Globus pallidus (tissue), 1 donor: ENCODE results near the gene CMIP.
A peak's percentile ranks its signal among the peaks of the same experiment; 100 is the strongest.

Experiments used
- DNase-seq: peaks from one replicate; pipeline ENCODE4 v3.0.0-alpha.2; 2015; ENCODE audit warnings: low spot score

The CMIP gene

GRCh38 chr16:81625544-81626153 lies 181.0 kb downstream of the CMIP start:
- peak; percentile 47 for DNase-seq

DNA sequence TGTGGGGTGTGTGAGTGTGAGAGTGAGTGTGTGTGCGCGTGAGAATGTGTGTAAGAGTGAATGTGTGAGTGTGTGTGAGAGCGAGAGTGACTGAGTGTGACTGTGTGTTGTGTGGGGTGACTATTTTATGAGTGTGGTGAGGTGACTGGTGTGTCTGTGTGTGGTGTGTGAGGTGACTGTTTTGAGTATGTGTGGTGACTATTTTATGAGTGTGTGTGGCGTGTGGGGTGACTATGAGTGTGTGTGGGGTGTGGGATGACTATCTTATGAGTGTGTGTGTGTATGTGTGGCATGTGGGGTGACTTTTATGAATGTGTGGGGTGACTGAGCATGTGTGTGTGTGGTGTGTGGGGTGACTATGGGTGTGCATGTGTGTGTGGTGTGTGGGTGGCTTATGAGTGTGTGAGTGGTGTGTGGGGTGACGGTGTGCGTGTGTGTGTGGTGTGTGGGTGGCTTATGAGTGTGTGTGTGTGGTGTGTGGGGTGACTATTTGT lies 181.6 kb downstream of the CMIP start:
- no peak for DNase-seq

DNA sequence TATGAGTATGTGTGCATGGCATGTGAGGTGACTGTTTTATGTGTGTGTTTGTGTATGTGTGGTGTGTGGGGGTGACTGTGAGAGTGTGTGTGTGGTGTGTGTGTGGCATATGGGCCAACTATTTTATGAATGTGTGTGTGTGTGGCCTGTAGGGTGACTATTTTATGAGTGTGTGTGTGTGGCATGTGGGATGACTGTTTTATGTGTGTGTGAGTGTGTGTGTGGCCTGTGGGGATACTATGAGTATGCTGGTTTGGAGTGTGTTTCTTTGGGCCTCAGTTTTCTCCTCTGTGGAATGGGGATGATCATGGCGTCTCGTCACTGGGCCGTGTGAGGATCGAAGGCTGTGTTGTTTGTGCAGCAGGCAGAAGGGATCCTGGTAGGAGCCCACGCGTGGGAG lies 182.4 kb downstream of the CMIP start:
- no peak for DNase-seq

DNA sequence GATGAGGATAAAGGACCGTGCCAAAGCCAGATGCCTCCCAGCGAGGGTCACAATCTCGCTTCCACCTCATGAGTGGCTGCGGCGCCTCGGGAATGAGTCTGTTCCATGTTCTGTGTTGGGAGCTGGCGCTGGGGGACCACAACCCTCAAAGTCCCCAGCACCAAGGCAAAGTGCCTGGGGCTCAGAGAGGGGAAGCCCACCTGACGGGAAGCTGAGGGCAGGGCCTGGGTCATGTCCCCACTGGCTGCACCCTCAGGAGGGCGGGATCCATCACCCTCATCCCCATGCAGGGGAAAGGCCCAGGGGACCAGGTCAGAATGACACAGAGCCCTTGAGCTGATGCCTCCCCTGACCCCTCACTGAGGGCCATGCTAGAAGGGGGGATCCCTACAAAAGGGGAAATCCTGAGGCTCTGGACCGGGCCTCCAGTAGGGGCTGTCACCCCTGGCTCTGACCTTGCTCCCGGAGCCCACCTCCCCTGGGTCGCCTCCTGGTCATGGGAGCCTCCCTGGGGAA lies 183.2 kb downstream of the CMIP start:
- no peak for DNase-seq

DNA sequence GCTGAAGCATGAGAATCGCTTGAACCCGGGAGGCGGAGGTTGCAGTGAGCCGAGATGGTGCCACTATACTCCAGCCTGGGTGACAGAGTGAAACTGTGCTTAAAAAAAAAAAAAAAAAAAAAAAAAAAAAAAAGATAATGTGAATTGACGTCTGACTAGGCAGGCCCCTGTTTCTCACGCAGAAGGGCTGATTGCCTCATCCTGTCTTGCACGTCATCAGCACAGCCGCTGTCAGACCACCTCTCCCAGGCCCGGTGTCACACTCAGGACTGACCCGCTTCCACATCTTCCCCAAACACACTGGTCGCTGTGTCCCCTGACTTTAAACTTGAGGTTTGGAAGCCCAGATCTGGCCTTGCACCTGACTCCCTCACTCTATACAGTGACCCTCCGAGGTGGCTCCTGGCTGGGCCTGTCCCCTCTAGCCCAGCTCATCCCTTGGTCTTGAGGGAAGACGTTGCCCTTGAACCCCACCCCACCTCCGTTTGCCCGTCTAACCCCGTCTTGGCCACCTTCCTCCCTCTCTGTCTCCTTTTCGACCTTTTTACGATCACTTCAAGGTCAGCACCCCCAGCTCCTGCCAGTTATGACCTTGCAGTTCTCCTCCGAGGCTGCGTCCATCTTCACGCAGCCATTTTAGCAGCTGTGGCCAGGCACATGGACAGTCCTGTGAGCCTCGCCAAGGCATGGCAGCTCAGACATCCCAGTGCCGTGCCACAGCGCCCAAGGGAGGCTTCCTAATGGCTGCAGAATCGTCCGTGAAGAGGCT lies 184.6 kb downstream of the CMIP start:
- no peak for DNase-seq

- no peak for DNase-seq
Measured at GRCh38 chr16:81629896-81630634, 185.5 kb downstream of the CMIP start.

DNA sequence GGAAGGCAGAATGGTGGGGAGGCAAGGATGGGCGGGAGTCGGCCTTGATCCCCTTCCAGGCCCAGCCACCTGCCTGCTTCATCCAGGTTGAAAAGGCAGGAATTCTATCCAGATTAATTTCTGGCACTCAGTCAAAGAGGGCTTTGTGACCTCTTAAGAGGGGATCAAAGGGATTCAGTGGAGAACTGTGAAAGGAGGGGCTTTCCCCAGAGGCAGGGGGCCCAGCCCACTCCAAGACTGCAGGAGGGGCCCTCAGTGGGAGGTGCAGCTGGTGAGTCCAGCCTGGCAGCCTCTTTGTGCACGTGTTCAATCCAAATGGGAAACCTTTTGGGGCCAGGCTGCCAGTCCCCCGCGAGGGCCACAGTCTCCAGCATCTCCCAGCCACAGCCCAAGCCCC lies 186.0 kb downstream of the CMIP start:
- DNase-seq, result no peak

DNA sequence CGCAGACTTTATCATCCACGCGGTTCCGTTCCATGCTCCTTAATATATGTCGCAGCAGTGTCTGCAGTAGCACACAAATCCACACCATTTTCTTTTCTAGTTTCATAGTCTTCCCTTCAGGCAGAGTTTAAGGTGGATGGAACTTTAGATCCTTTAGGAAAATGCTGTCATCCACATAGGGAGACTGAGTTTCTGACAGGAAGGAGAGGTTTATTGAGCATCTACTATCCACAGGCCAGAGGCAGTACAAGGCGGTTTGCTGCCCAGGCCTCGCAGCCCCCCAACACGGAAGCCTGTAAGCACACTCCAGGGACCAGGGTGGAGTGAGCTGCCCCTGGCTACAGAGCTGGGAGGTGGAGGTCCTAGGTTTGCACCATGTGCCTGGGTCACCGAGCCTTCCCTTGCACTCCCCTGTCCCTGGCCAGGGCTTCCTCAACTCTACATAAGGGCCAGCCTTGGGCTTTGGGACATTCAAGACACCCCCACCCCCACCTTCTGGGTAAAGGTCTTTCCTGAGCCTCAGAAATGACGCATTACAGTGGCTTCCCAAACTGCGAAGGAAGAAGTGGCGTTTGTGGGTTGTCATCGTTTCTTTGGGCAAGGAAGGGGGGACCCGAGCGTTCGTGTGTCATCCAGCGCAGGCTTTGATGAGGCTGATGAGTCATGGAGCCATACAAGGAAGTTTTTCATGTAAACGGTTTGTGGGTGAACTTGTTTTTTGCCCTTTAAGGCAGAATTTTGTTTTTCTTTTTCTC lies 188.0 kb downstream of the CMIP start:
- no peak for DNase-seq

DNA sequence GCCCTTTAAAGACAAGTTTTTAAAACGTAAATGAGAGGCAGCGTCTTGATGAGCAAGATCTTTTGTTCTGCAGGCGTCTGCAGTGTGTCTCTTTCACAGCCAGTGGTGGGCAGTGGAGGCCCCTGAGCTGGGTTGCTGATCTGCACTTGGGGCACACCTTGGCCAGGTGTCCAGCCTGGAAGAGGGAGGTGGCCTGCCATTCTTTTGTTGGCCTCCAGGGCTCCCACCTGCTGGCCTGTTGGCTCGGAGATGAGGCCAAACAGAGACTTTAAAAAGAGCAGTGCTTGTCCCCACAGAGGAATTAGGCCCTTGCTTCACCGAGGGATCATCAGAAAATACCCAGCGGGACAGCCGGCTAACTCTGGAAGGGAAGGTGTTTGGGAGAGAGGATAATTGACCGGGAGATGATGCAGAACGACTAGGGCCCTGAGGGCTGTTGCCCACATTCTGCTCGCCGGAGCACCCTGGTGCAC lies 188.6 kb downstream of the CMIP start:
- no peak for DNase-seq

DNA sequence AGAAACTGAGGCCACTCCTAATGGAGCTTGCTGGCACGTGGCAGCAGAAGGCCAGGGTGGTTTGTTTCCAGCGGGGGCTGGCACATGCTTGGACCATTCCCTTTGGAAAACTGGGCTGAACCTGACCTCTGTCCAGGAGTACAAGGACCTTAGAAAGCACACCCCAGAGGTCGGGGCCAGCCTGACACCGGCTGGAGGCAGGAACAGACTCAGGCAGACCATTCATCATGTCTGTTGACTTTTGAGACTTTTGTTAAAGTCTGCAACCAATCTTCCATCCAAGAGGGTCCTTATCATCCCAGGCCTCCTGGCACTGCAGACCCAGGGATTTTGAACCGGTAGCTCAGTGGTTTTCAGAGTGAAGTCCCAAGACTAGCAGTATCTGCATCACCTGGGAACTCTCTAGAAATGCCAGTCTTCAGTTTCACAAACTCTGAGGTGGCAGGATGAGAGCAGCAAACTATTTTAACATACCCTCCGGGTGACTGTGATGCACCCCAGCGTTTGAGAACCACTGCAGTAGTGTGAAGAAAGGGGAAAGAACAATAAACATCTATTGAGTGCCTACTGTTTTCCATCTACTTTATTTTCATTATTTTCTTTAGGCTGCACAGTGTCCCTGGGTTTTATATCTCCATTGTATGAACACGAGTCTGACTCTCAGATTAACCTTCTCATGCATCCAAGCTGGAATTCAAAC lies 189.2 kb downstream of the CMIP start:
- DNase-seq, result no peak

DNA sequence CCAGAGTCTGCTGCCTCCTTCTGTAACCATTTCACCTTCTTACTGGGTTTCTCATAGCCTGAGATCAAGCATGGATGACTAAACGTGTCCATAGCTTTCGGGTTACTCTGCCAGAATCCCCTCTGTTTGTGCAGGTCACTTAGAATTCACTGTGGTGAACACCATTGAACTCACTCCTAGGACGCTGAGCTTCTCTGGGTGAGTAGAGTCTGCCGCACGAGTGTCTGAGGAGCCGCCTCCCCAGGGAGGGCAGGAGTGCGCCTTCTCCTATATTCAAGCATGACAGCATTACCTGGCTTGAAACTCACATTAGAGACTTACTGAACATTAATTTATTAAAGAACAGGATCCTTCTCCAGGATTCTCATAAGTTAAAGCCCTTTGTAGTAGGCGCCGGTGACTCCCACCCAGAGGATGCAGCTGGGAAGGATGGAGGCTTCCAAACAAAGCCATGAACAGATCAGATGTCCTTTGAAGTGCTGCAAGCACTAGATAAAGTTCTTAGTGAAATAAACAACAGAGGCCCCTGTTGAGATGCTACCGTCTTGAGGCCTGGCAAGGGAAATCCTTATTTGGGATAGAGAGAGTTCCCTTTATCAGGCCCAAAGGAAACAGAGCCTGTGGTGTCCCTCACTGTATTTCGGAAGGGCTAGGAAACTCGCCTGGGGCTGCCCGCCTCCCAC lies 189.9 kb downstream of the CMIP start:
- DNase-seq, result no peak

DNA sequence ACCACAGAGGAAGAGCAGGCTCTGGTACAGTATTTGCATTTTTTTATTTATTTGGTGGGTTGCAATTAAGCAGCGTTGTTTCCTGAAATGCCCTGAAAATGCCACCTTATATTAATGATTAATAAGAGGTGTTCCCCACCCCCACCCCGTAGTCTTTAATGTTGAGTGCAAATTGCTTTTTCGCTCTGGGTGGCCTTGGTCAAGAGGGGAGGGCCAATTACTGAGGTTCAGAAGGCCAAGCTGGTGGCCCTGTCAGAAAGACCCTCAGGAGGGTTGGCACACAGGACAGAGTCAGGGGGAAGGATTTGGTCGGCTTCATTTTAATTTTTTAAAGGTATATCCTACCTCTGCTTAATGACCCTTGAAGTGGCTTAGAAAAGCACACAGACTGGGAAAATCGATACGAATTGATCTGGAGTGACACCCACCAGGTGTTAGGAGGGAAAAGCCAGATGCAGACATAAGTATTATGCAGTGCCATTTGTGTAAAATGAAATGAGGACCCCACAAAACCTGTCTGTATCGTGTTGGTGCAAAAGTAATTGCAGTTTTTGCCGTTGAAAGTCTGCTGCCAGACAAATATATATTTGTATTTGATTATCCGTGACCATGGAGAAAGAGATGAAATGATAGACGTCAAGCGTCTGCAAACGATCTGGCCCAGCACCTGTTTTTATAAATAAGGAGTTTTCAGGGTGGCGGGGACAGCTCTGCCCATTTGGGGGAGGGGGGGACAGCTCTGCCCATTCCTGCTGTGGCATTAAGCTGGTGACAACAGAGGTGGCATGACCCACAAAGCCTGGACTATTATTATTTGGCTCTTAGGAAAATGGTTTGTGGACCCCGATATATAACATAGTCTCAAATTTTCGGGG lies 190.7 kb downstream of the CMIP start:
- no peak for DNase-seq

DNA sequence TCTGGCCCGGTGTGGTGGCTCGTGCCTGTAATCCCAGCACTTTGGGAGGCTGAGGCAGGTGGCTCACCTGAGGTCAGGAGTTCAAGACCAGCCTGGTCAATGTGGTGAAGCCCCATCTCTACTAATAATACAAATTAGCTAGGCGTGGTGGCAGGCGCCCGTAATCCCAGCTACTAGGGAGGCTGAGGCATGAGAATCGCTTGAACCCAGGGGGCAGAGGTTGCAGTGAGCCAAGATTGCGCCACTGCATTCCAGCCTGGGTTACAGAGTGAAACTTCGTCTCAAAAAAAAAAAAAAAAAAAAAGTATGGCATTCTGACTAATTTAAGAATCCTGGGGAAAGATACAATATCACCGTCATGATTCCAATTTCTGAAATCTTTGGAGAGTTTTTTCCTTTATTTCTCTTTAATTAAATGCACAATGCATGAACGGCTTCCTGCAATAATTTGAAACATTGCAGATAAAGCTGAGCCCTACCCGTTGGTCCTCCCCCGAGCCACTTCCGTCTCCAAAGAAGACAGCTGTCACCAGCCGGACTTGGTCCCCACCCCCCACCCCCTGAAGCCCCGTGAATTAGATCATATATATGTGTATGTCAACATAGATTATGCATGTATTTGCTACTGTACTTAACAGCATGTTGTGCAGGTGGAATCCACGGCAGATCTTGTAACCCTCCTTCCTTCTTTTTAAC lies 191.8 kb downstream of the CMIP start:
- DNase-seq, result no peak

GRCh38 chr16:81637336-81638235 lies 193.0 kb downstream of the CMIP start:
- no peak for DNase-seq

DNA sequence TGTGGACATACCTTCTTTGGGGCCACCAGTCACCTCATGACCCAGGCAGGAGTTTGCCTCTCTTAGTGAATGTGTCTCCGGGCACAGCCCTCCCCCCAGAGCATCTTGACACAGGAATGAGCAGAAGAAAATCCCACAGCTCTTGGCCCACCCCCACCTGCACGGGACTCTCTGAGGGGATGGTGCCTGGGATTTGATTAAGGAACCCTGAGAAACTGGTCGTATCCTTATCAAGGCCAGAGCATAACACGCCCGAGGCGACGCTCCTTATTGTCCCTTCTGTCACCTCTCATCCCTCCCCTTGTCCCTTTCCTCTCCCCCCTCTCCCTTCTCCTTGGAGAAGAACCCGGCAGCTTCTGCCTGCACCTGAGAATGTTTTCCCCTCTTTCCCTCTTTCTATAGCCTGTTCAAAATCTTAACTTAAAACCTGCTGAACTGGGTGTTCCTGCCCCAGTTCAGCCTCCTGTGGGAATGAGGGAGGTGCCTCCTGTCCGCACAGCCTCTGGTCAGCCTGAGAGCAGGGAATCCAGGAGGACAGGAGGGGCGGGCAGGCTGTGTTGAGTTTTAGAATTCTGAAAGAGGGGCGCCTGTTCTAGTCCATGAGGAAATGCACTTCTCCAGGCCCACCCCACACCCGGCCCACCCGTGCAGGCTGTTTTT lies 193.8 kb downstream of the CMIP start:
- no peak for DNase-seq

GRCh38 chr16:81639348-81639747 lies 194.7 kb downstream of the CMIP start:
- DNase-seq, result no peak

GRCh38 chr16:81639931-81640680 lies 195.5 kb downstream of the CMIP start:
- DNase-seq, result no peak
